Parathyroid adenoma (tissue), 2 donors: ENCODE results near the gene HIPK1.

Experiments used
- H2AFZ ChIP-seq: fragments of 300-600 bp; sonication (generic); one replicate; pipeline ENCODE4 v1.7.0; 2017; ENCODE audit warnings: antibody characterized with exemption, mild to moderate bottlenecking
- H3K27ac ChIP-seq: fragments of 300-600 bp; sonication (generic); one replicate; pipeline ENCODE4 v1.7.0; 2017
- H3K27me3 ChIP-seq: fragments of 300-600 bp; sonication (generic); one replicate; pipeline ENCODE4 v1.7.0; 2017; ENCODE audit warnings: low read length; ENCODE audit not compliant: control insufficient read depth, insufficient read depth
- H3K36me3 ChIP-seq: fragments of 300-600 bp; sonication (generic); one replicate; pipeline ENCODE4 v1.7.0; 2017; ENCODE audit warnings: low read length; ENCODE audit not compliant: control insufficient read depth, insufficient read depth
- H3K4me1 ChIP-seq: fragments of 300-600 bp; sonication (generic); one replicate; pipeline ENCODE4 v1.7.0; 2017; ENCODE audit warnings: control low read depth
- H3K4me2 ChIP-seq: fragments of 300-600 bp; sonication (generic); one replicate; pipeline ENCODE4 v1.7.0; 2017; ENCODE audit warnings: low read length
- H3K4me3 ChIP-seq: fragments of 300-600 bp; sonication (generic); one replicate; pipeline ENCODE4 v1.7.0; 2017; ENCODE audit warnings: low read depth, low read length
- H3K79me2 ChIP-seq: fragments of 300-600 bp; sonication (generic); one replicate; pipeline ENCODE4 v1.7.0; 2017; ENCODE audit warnings: control low read depth
- H3K9ac ChIP-seq: fragments of 300-600 bp; sonication (generic); one replicate; pipeline ENCODE4 v1.7.0; 2017; ENCODE audit warnings: mild to moderate bottlenecking
- H3K9me3 ChIP-seq: fragments of 300-600 bp; sonication (generic); one replicate; pipeline ENCODE4 v1.7.0; 2017; ENCODE audit warnings: low read length; ENCODE audit not compliant: control insufficient read depth
- CTCF ChIP-seq: fragments of 300-600 bp; sonication (generic); IDR thresholded peaks from one replicate; pipeline ENCODE4 v1.7.0; 2017; ENCODE audit warnings: antibody characterized with exemption, mild to moderate bottlenecking
- donor health status: primary hyperparathyroidism.

The HIPK1 gene

GRCh38 chr1:113912594-113913311 is 16.4 kb upstream of the HIPK1 start:
- Histone ChIP-seq H3K4me3 (no peak overlapping the region), H3K27me3 (no peaks in the 10 kb centered on the region), H3K27ac (peak overlapping the region; percentile 53), H3K4me1 (no peaks in the 10 kb centered on the region), H3K9me3 (no peaks in the 10 kb centered on the region), H3K9ac (no peak overlapping the region), H2AFZ (peak overlapping the region; percentile 17), H3K79me2 (no peaks in the 10 kb centered on the region), H3K36me3 (no peaks in the 10 kb centered on the region), H3K4me2 (no peak overlapping the region)
- TF ChIP-seq CTCF: no peak

GRCh38 chr1:113913312-113913668 is 15.8 kb upstream of the HIPK1 start:
- Histone ChIP-seq H3K9me3 (no peaks in the 10 kb centered on the region), H3K9ac (no peak overlapping the region), H3K36me3 (no peaks in the 10 kb centered on the region), H2AFZ (no peak overlapping the region), H3K4me2 (no peak overlapping the region), H3K27me3 (no peaks in the 10 kb centered on the region), H3K4me1 (no peaks in the 10 kb centered on the region), H3K4me3 (no peak overlapping the region), H3K79me2 (no peaks in the 10 kb centered on the region), H3K27ac (peak overlapping the region; percentile 53)
- no peak for TF ChIP-seq CTCF

- H3K9ac ChIP-seq: no peak overlapping the region
- no peak for TF ChIP-seq CTCF
- H3K27ac ChIP-seq: no peak overlapping the region
- no peaks in the 10 kb centered on the region for H3K27me3 ChIP-seq
- no peak overlapping the region for H3K4me3 ChIP-seq
- H3K4me2 ChIP-seq: no peak overlapping the region
- no peaks in the 10 kb centered on the region for H3K4me1 ChIP-seq
- no peaks in the 10 kb centered on the region for H3K36me3 ChIP-seq
- no peaks in the 10 kb centered on the region for H3K9me3 ChIP-seq
- no peaks in the 10 kb centered on the region for H3K79me2 ChIP-seq
- H2AFZ ChIP-seq: no peak overlapping the region
Measured at GRCh38 chr1:113913887-113914664, 15.0 kb upstream of the HIPK1 start.

GRCh38 chr1:113916974-113917373 is 12.2 kb upstream of the HIPK1 start:
- H3K4me3 ChIP-seq: no peak overlapping the region
- no peaks in the 10 kb centered on the region for H3K27me3 ChIP-seq
- H3K4me2 ChIP-seq: no peak overlapping the region
- no peaks in the 10 kb centered on the region for H3K79me2 ChIP-seq
- H3K27ac ChIP-seq: no peak overlapping the region
- TF ChIP-seq CTCF: no peak
- no peak overlapping the region for H3K9ac ChIP-seq
- no peaks in the 10 kb centered on the region for H3K9me3 ChIP-seq
- H3K36me3 ChIP-seq: no peaks in the 10 kb centered on the region
- H3K4me1 ChIP-seq: no peaks in the 10 kb centered on the region
- H2AFZ ChIP-seq: no peak overlapping the region
